Colonic mucosa (tissue), 4 donors: Measurements from ENCODE around the gene PKHD1. TPM values are rescaled to one million over a fixed set of nuclear protein-coding genes. Genes with fewer than 3 reads are reported as not detected.

Experiments used
- DNase-seq: peaks from one replicate; pipeline ENCODE4 v3.0.0-alpha.2; 2020
- H3K27ac ChIP-seq: fragments of 200-600 bp; one replicate; pipeline ENCODE4 v1.8.0; 2021
- H3K27me3 ChIP-seq: fragments of 200-600 bp; one replicate; pipeline ENCODE4 v1.8.0; 2021
- H3K36me3 ChIP-seq: fragments of 200-600 bp; one replicate; pipeline ENCODE4 v1.8.0; 2021
- H3K4me1 ChIP-seq: fragments of 200-600 bp; one replicate; pipeline ENCODE4 v1.8.0; 2021; ENCODE audit warnings: mild to moderate bottlenecking
- H3K4me3 ChIP-seq: fragments of 200-600 bp; one replicate; pipeline ENCODE4 v1.8.0; 2021
- H3K9ac ChIP-seq, 2 donors: one replicate each; pipeline ENCODE4 v1.7.0; 2013; ENCODE audit warnings: control low read depth in 2 of 2, low read depth in 2 of 2, low read length in 2 of 2
- H3K9me3 ChIP-seq: fragments of 200-600 bp; one replicate; pipeline ENCODE4 v1.8.0; 2021
- intact Hi-C: fragments of 100-400 bp; cut with DNase I; formaldehyde crosslinking; loops from one replicate; pipeline ENCODE4 v1.14.1; 2022
- total RNA-seq, 2 donors: library from RNA; stranded (reverse); fragmentation: NEBNext Ultra II Directional in 1 of 2; extraction: Animal tissue kit (Norgen Biotek cat#: 25700) in 1 of 2; gene quantifications; one replicate each; pipeline ENCODE4 v1.2.1, GENCODE V29; 2021
- TF ChIP-seq, protein P1 (sequence below): fragments of 200-600 bp; IDR thresholded peaks from one replicate; pipeline ENCODE4 v1.8.0; 2022; ENCODE audit warnings: antibody characterized with exemption, mild to moderate bottlenecking
- donor health status: healthy.
- donor health status: DM: no; HTN: no; CAD: no.
- donor health status: DM: no; HTN: no; CAD: no.

Gene PKHD1
- total RNA-seq, 2 donors from 2014 or later, result 0.08 to 0.10 TPM

DNA sequence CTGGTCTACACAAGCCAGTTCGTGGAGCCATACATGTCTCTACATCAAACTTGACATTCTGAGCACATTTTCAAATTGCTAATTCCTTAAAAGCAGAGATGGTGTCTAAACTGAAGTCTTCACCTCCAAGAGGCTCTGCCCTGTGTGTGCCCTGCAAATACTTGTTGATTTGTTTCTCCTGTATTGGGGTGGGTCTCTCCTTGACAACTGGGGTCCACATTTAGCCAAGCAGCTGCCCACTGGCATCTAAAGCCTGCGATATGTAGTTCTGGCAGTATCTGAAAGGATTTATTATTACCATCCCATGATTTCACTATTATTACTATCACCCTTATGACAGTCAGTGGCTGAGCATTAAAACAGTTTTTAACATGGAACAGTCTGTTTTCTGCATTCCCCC, 45.9 kb upstream of the PKHD1 start:
- H3K4me1 ChIP-seq, result no peaks in the 10 kb centered on the region
- no peaks in the 10 kb centered on the region for H3K27me3 ChIP-seq
- no peak overlapping the region for H3K27ac ChIP-seq
- H3K9ac ChIP-seq, result no peak overlapping the region
- TF ChIP-seq, protein P1, sequence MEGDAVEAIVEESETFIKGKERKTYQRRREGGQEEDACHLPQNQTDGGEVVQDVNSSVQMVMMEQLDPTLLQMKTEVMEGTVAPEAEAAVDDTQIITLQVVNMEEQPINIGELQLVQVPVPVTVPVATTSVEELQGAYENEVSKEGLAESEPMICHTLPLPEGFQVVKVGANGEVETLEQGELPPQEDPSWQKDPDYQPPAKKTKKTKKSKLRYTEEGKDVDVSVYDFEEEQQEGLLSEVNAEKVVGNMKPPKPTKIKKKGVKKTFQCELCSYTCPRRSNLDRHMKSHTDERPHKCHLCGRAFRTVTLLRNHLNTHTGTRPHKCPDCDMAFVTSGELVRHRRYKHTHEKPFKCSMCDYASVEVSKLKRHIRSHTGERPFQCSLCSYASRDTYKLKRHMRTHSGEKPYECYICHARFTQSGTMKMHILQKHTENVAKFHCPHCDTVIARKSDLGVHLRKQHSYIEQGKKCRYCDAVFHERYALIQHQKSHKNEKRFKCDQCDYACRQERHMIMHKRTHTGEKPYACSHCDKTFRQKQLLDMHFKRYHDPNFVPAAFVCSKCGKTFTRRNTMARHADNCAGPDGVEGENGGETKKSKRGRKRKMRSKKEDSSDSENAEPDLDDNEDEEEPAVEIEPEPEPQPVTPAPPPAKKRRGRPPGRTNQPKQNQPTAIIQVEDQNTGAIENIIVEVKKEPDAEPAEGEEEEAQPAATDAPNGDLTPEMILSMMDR, result no peak
- no peak overlapping the region for H3K4me3 ChIP-seq
- DNase-seq, result no peak
- no peaks in the 10 kb centered on the region for H3K9me3 ChIP-seq
- H3K36me3 ChIP-seq, result no peaks in the 10 kb centered on the region
- intact Hi-C loops, result no loop called here

DNA sequence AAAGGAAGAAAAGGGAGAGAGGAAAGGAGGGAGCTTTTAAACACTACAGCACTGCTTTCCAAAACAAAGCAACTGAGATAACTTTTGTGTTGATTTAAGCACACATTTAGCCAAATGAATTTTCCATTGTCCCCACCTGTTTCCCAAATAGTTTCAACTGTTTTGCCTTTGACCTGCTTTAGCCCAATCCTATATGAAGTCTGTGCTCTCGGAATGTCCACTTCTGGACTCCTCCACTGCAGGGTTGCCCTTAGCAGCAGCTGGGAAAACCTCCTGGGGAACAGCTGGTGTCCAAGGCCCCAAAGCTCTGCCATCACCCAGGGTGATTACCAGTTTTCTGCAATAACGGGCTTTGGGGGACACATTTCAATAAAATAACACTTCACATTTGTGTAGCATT, 44.9 kb upstream of the PKHD1 start:
- TF ChIP-seq, protein P1, result no peak
- no peaks in the 10 kb centered on the region for H3K27me3 ChIP-seq
- H3K9me3 ChIP-seq, result no peaks in the 10 kb centered on the region
- H3K9ac ChIP-seq, result no peak overlapping the region
- no peak overlapping the region for H3K27ac ChIP-seq
- intact Hi-C loops, result no loop called here
- no peak for DNase-seq
- no peaks in the 10 kb centered on the region for H3K4me1 ChIP-seq
- no peak overlapping the region for H3K4me3 ChIP-seq
- H3K36me3 ChIP-seq, result no peaks in the 10 kb centered on the region

GRCh38 chr6:52130440-52130839, 43.0 kb upstream of the PKHD1 start:
- TF ChIP-seq, protein P1, result no peak
- H3K9ac ChIP-seq, result no peak overlapping the region
- intact Hi-C loops, result no loop called here

GRCh38 chr6:52127957-52128356, 40.5 kb upstream of the PKHD1 start:
- TF ChIP-seq, protein P1, result no peak
- Histone ChIP-seq H3K9ac (no peak overlapping the region), H3K27me3 (no peaks in the 10 kb centered on the region), H3K27ac (no peak overlapping the region), H3K36me3 (no peaks in the 10 kb centered on the region), H3K9me3 (no peaks in the 10 kb centered on the region), H3K4me3 (no peak overlapping the region), H3K4me1 (no peaks in the 10 kb centered on the region)
- no peak for DNase-seq
- intact Hi-C loops, result no loop called here

More at GRCh38 chr6:52130440-52130839, 43.0 kb upstream of the PKHD1 start:
- Histone ChIP-seq H3K4me3 (no peak overlapping the region), H3K27ac (no peak overlapping the region), H3K4me1 (no peaks in the 10 kb centered on the region), H3K27me3 (no peaks in the 10 kb centered on the region), H3K36me3 (no peaks in the 10 kb centered on the region), H3K9me3 (no peaks in the 10 kb centered on the region)
- no peak for DNase-seq

- Histone ChIP-seq H3K36me3 (no peaks in the 10 kb centered on the region), H3K4me3 (no peak overlapping the region), H3K27ac (no peak overlapping the region), H3K27me3 (no peaks in the 10 kb centered on the region), H3K9ac (no peak overlapping the region), H3K9me3 (no peaks in the 10 kb centered on the region), H3K4me1 (no peaks in the 10 kb centered on the region)
- TF ChIP-seq, protein P1, result no peak
- intact Hi-C loops, result no loop called here
- DNase-seq, result no peak
Measured at GRCh38 chr6:52126231-52126630, 38.8 kb upstream of the PKHD1 start.

- Histone ChIP-seq H3K36me3 (no peaks in the 10 kb centered on the region), H3K27ac (no peak overlapping the region)
Measured at GRCh38 chr6:52125572-52125971, 38.2 kb upstream of the PKHD1 start.

More at GRCh38 chr6:52125572-52125971, 38.2 kb upstream of the PKHD1 start:
- no peak for DNase-seq
- intact Hi-C loops, result no loop called here
- TF ChIP-seq, protein P1, result no peak
- no peaks in the 10 kb centered on the region for H3K27me3 ChIP-seq
- H3K4me1 ChIP-seq, result no peaks in the 10 kb centered on the region
- H3K4me3 ChIP-seq, result no peak overlapping the region
- H3K9me3 ChIP-seq, result no peaks in the 10 kb centered on the region
- no peak overlapping the region for H3K9ac ChIP-seq
